ENCODE measurements around the gene TRIM8. TPM values are rescaled to one million over a fixed set of nuclear protein-coding genes. Genes with fewer than 3 reads are reported as not detected.
"Not testable (repeated sequence)": the region's sequence is repeated elsewhere in the genome, so short reads cannot be mapped to it uniquely, and the experiment has no call there.

Gene TRIM8
- total and polyA plus RNA-seq, 4 donors = 81.5 to 173 (median 120) TPM

DNA sequence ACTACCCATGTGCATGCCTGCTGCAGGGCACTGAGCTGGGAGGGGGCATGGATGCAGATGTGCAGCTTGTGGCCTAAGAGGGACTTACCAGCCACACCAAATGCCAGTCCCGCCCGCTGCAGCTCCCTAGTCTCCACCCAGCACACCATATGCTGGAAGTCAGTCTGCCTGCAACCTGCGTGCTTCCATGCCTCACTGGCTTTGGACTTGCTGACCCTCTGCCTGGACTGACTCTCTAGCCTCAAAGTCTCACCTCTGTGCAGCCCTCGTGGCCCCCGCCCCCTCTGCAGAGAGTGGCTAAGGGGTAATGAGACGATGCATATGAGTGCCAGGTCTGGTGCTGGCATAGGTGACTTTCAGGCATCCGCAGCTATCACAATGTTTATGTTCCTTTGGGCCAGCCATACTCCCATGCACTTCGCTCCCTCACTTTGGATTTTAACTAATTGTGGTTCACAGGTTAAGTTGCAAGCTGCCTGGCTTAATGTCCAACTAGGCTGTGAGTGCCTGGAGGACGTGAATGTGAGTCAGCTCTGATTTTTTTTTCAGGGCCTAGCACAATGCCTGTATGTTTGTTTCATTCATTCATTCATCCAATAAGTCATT lies 21.7 kb downstream of the TRIM8 start:
- Histone ChIP-seq H3K36me3 (ENCODE audit: control insufficient read depth in 4 of 4, insufficient read depth in 4 of 4, low read length in 4 of 4) (no peaks in the 10 kb centered on the region), H3K9ac (ENCODE audit: insufficient read depth in 1 of 2, low read length in 2 of 2) (no peak overlapping the region), H3K27ac (ENCODE audit: low read depth in 1 of 2, low read length in 1 of 2) (no peak overlapping the region), H3K27me3 (ENCODE audit: control insufficient read depth in 3 of 3, insufficient read depth in 3 of 3, low read length in 2 of 3) (no peaks in the 10 kb centered on the region), H3K9me3 (ENCODE audit: control insufficient read depth in 4 of 4, insufficient read depth in 3 of 4, low read length in 3 of 4) (no peaks in the 10 kb centered on the region), H3K4me3 (no peak overlapping the region), H3K4me1 (ENCODE audit: control insufficient read depth in 5 of 5, insufficient read depth in 5 of 5, low read length in 5 of 5) (peaks cover 0 to 23% (median 11%) of the 10 kb centered on the region in 5 donors)
- WGBS, 2 donors = 86 to 90% methylated on average over 9 of the region's 9 CpGs
- TF ChIP-seq, protein P1, sequence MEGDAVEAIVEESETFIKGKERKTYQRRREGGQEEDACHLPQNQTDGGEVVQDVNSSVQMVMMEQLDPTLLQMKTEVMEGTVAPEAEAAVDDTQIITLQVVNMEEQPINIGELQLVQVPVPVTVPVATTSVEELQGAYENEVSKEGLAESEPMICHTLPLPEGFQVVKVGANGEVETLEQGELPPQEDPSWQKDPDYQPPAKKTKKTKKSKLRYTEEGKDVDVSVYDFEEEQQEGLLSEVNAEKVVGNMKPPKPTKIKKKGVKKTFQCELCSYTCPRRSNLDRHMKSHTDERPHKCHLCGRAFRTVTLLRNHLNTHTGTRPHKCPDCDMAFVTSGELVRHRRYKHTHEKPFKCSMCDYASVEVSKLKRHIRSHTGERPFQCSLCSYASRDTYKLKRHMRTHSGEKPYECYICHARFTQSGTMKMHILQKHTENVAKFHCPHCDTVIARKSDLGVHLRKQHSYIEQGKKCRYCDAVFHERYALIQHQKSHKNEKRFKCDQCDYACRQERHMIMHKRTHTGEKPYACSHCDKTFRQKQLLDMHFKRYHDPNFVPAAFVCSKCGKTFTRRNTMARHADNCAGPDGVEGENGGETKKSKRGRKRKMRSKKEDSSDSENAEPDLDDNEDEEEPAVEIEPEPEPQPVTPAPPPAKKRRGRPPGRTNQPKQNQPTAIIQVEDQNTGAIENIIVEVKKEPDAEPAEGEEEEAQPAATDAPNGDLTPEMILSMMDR (IDR thresholded peaks at IDR 0.05; ENCODE audit: control extremely low read depth, extremely low read depth) = no peak
- ATAC-seq (ENCODE audit: insufficient read depth, low FRiP score) (no peak), DNase-seq (no peak)

DNA sequence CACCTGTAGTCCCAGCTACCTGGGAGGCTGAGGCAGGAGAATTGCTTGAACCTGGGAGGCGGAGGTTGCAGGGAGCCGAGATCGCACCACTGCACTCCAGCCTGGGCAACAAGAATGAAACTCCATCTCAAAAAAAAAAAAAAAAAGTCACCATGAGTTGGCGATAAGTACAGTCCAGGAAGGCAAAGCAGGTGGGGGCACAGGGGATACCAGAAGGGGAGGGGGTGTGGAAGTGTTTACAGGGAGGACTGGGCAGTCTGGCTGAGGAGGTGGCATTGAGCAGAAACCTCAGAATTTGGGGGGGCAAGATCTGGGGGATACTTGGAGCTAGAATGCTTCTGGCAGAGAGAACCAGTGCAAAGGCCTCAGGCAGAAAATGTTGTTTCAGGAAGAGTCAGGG lies 23.1 kb downstream of the TRIM8 start:
- WGBS, 2 donors = 83 to 84% methylated on average over 2 to 4 of the region's 4 CpGs
- H3K36me3 ChIP-seq (ENCODE audit: control insufficient read depth in 4 of 4, insufficient read depth in 4 of 4, low read length in 4 of 4); H3K9ac ChIP-seq (ENCODE audit: insufficient read depth in 1 of 2, low read length in 2 of 2); H3K27ac ChIP-seq (ENCODE audit: low read depth in 1 of 2, low read length in 1 of 2); DNase-seq; H3K4me3 ChIP-seq; ATAC-seq (ENCODE audit: insufficient read depth, low FRiP score); H3K27me3 ChIP-seq (ENCODE audit: control insufficient read depth in 3 of 3, insufficient read depth in 3 of 3, low read length in 2 of 3); H3K9me3 ChIP-seq (ENCODE audit: control insufficient read depth in 4 of 4, insufficient read depth in 3 of 4, low read length in 3 of 4): not testable (repeated sequence)
- H3K4me1 ChIP-seq (ENCODE audit: control insufficient read depth in 5 of 5, insufficient read depth in 5 of 5, low read length in 5 of 5) = peaks cover 0 to 14% (median 5%) of the 10 kb centered on the region in 5 donors

DNA sequence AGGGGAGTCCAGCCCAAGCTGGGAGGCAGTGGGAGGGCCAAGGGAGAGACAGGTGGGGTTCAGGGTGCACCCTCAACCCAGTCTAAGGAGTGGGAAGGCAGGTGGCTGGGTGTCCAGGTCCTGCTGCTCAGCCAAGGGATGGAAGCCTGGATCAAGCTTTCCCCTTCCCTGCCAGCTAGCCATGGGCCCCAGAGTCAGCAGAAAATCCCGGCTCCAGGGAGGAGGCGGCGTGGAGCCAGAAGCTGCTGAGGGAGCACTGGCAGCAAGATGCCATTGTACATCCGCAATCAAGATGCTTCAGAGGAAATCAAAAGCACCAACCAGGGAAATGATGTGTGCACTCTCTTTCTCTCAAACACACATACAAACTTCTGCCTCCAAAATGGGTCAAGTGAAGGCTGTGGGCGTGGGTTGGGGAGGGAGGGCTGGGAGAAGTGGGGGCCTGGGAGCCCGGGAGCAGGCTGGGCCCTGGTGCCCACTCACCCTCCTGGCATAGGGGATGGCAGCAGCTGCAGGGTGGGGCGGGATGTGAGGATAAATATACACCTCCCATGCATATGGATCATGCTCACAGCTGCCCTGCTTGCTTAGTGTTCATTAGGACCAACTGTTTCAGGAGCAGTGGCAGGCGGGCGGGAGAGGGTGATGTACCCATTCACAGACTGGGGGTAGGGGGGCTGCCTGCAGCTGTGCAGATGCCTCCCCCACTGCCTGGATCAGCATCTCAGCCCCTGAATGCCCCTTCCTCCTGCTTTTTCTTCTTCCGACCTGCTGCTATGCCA lies 24.2 kb downstream of the TRIM8 start:
- TF ChIP-seq, protein P1 (IDR thresholded peaks at IDR 0.05; ENCODE audit: control extremely low read depth, extremely low read depth) = no peak
- WGBS, 2 donors = 78 to 93% methylated on average over 10 of the region's 10 CpGs
- Histone ChIP-seq H3K27me3 (ENCODE audit: control insufficient read depth in 3 of 3, insufficient read depth in 3 of 3, low read length in 2 of 3) (no peaks in the 10 kb centered on the region), H3K9ac (ENCODE audit: insufficient read depth in 1 of 2, low read length in 2 of 2) (no peak overlapping the region), H3K36me3 (ENCODE audit: control insufficient read depth in 4 of 4, insufficient read depth in 4 of 4, low read length in 4 of 4) (no peaks in the 10 kb centered on the region), H3K9me3 (ENCODE audit: control insufficient read depth in 4 of 4, insufficient read depth in 3 of 4, low read length in 3 of 4) (no peaks in the 10 kb centered on the region), H3K4me3 (no peak overlapping the region), H3K27ac (ENCODE audit: low read depth in 1 of 2, low read length in 1 of 2) (peak overlapping the region; percentile 62 to 82), H3K4me1 (ENCODE audit: control insufficient read depth in 5 of 5, insufficient read depth in 5 of 5, low read length in 5 of 5) (peaks cover 0 to 22% (median 8%) of the 10 kb centered on the region in 5 donors)
- ATAC-seq (ENCODE audit: insufficient read depth, low FRiP score) (no peak), DNase-seq (no peak)

DNA sequence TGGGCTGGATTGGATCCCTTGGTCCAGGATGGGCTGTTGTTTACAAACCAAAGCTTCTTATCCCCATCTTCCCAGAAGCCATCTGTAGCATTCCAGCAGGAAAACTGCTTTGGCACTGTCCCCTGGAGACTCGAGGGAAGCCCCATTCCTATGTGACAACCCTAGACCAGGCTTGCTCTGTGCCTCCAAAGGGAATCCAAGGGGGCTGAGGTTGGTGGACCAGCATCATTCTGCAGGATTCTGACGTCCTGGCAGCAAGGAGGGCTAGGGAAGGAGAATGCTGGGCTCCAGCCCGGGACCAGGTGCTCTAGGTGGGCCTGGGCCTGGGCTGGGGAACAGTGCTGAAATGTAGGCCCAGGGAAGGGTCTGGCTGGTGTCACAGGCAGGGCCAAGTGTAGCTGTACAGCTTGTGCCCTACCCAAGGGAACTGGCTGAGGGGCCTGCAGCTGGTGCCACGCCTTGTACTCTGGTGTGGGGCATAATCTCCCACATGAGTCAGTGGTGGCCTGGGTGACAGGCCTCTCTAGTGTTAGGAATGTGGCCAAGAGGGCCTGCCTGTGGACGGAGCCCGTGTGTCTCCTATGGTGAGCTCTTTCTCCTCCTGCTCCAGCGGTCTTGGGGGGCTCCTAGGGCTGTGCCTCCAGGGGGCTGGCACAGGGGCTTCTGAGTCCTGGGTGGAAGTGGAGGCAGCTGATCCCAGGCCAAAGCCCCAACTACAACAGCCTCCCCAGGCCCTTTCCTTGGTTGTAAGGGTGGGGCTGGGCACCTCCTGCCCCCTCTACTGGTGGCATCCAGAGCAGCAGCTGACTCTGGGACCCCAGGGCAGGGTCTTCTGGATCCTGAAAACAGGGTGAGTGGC lies 25.2 kb downstream of the TRIM8 start:
- ATAC-seq (ENCODE audit: insufficient read depth, low FRiP score) (peak; percentile 82), DNase-seq (no peak)
- TF ChIP-seq, protein P1 (IDR thresholded peaks at IDR 0.05; ENCODE audit: control extremely low read depth, extremely low read depth) = no peak
- Histone ChIP-seq H3K4me3 (no peak overlapping the region), H3K27me3 (ENCODE audit: control insufficient read depth in 3 of 3, insufficient read depth in 3 of 3, low read length in 2 of 3) (no peaks in the 10 kb centered on the region), H3K9me3 (ENCODE audit: control insufficient read depth in 4 of 4, insufficient read depth in 3 of 4, low read length in 3 of 4) (no peaks in the 10 kb centered on the region), H3K36me3 (ENCODE audit: control insufficient read depth in 4 of 4, insufficient read depth in 4 of 4, low read length in 4 of 4) (no peaks in the 10 kb centered on the region), H3K27ac (ENCODE audit: low read depth in 1 of 2, low read length in 1 of 2) (peak overlapping the region; percentile 64 to 82), H3K4me1 (ENCODE audit: control insufficient read depth in 5 of 5, insufficient read depth in 5 of 5, low read length in 5 of 5) (peaks cover 3 to 31% (median 17%) of the 10 kb centered on the region in 5 donors), H3K9ac (ENCODE audit: insufficient read depth in 1 of 2, low read length in 2 of 2) (no peak overlapping the region)
- 63 to 79% methylated on average over 7 of the region's 7 CpGs for WGBS, 2 donors

All from lung (tissue), 12 donors.